OCI-LY3 (cell line): ENCODE results near the gene NAA60.

Experiments used
- H2AFZ ChIP-seq: fragments of 200-600, 300-600 bp; shearing (Covaris generic); 2 replicates; pipeline ENCODE4 v1.6.0; 2014; ENCODE audit warnings: antibody characterized with exemption, low read depth, low read length
- H3K27ac ChIP-seq: fragments of 200-600, 300-600 bp; sonication (generic); 2 replicates; pipeline ENCODE4 v1.5.1; 2014; ENCODE audit warnings: mild to moderate bottlenecking, low read length, moderate library complexity, mixed read lengths
- H3K27me3 ChIP-seq: fragments of 200-600, 300-600 bp; sonication (generic); 2 replicates; pipeline ENCODE4 v1.6.1; 2014; ENCODE audit warnings: low read depth, low read length, mixed read lengths
- H3K36me3 ChIP-seq: fragments of 200-600, 300-600 bp; sonication (generic); replicated peaks from 2 replicates; pipeline ENCODE3; 2014; ENCODE audit warnings: low read depth, low read length, mixed read lengths
- H3K4me1 ChIP-seq: fragments of 300-600, 200-600 bp; sonication (generic); 2 replicates; pipeline ENCODE4 v1.6.1; 2014; ENCODE audit warnings: low read length, mixed read lengths
- H3K4me2 ChIP-seq: fragments of 200-600, 300-600 bp; sonication (generic); 2 replicates; pipeline ENCODE4 v1.6.1; 2014; ENCODE audit warnings: low read length, mixed read lengths
- H3K4me3 ChIP-seq: fragments of 300-600, 200-600 bp; sonication (generic); 2 replicates; pipeline ENCODE4 v1.5.1; 2014; ENCODE audit warnings: antibody characterized with exemption, mild to moderate bottlenecking, low read length, moderate library complexity
- H3K79me2 ChIP-seq: fragments of 300-600, 200-600 bp; shearing (Covaris generic); 2 replicates; pipeline ENCODE4 v1.6.1; 2014; ENCODE audit warnings: mild to moderate bottlenecking, low read length, mixed read lengths
- H3K9ac ChIP-seq: fragments of 300-600, 200-600 bp; shearing (Covaris generic); 2 replicates; pipeline ENCODE4 v1.6.0; 2014; ENCODE audit warnings: mild to moderate bottlenecking, low read length, moderate library complexity
- H3K9me3 ChIP-seq: fragments of 200-600, 300-600 bp; shearing (Covaris generic); 2 replicates; pipeline ENCODE4 v1.6.1; 2014; ENCODE audit warnings: low read length, mixed read lengths; ENCODE audit not compliant: insufficient read depth
- H4K20me1 ChIP-seq: fragments of 200-600, 300-600 bp; sonication (generic); 2 replicates; pipeline ENCODE4 v1.6.1; 2016; ENCODE audit warnings: low read length, mixed read lengths; ENCODE audit not compliant: insufficient read depth
- EZH2phosphoT487 ChIP-seq: fragments of 200-600 bp; shearing (Covaris generic); IDR thresholded peaks from 2 replicates; pipeline ENCODE4 v1.6.1; 2018; ENCODE audit warnings: antibody characterized with exemption, mixed run types, low read depth
- TF ChIP-seq, protein P1 (sequence below): fragments of 200-600, 300-600 bp; sonication (generic); IDR thresholded peaks from 2 replicates; pipeline ENCODE4 v1.5.1; 2014; ENCODE audit warnings: antibody characterized with exemption, low read length, low read depth

NAA60 gene

DNA sequence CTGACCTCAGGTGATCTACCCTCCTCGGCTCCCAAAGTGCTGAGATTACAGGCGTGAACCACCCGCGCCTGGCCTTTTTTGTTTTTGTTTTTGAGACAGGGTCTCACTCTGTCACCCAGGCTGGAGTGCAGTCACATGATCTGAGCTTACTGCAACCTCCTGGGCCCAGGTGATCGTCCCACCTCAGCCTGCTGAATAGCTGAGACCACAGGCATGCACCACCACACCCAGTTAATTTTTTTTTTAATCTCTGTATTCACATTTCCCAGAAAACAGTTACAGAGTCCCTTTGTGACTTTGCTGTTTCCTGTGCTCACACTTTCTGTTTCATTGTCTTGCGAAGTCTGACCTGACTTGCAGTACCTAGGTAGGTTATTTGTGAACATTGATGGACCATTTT, 60.0 kb downstream of the NAA60 start:
- peaks cover 7% of the 10 kb centered on the region for H3K4me1 ChIP-seq
- peaks cover 13% of the 10 kb centered on the region for H3K79me2 ChIP-seq
- H3K9ac ChIP-seq, result no peak overlapping the region
- no peak overlapping the region for H3K4me2 ChIP-seq
- peaks cover 4% of the 10 kb centered on the region for H3K36me3 ChIP-seq
- H3K27me3 ChIP-seq, result no peaks in the 10 kb centered on the region
- TF ChIP-seq, protein P1, sequence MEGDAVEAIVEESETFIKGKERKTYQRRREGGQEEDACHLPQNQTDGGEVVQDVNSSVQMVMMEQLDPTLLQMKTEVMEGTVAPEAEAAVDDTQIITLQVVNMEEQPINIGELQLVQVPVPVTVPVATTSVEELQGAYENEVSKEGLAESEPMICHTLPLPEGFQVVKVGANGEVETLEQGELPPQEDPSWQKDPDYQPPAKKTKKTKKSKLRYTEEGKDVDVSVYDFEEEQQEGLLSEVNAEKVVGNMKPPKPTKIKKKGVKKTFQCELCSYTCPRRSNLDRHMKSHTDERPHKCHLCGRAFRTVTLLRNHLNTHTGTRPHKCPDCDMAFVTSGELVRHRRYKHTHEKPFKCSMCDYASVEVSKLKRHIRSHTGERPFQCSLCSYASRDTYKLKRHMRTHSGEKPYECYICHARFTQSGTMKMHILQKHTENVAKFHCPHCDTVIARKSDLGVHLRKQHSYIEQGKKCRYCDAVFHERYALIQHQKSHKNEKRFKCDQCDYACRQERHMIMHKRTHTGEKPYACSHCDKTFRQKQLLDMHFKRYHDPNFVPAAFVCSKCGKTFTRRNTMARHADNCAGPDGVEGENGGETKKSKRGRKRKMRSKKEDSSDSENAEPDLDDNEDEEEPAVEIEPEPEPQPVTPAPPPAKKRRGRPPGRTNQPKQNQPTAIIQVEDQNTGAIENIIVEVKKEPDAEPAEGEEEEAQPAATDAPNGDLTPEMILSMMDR, result no peak
- no peak for TF ChIP-seq EZH2phosphoT487
- no peaks in the 10 kb centered on the region for H3K9me3 ChIP-seq
- H3K4me3 ChIP-seq, result no peak overlapping the region
- H3K27ac ChIP-seq, result no peak overlapping the region
- H4K20me1 ChIP-seq, result no peaks in the 10 kb centered on the region
- H2AFZ ChIP-seq, result no peak overlapping the region

DNA sequence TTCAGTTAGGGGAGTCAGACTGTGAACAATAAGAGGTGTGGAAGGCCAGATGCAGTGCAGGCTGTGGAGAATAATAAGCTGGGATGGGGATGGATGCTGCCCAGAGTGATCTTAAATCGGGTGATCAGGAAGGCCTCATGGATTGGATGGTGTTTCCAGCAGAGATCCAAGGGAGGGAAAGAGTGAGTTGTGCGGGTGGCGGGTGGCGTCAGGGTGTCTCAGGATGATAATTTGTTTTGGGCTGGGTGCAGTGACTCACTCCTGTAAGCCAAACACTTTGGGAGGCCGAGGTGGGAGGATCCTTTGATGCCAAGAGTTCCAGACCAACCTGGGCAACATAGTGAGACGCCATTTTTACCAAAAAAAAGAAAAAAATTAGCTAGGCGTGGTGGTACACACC, 65.3 kb downstream of the NAA60 start:
- peaks cover 13% of the 10 kb centered on the region for H3K36me3 ChIP-seq

DNA sequence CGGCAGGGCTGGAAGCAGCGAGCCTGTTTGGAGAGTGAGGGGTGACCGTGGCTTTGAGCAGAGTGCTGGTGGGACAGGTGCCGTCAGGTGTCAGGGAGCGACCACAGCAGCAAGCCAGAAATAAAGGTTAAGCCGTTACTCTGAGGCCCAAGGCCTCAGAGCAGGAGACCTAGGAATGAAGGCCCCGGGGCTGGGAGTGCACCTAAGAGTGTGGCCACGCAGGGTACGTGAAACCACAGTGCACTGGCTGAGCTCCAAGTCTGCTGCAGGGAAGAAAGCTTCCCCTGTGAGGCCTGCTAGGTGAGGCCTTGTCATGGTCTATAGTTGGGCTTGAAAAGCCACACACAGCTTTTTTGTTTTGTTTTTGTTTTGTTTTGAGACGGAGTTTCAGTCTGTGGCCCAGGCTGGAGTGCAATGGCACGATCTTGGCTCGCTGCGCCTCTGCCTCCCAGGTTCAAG, 66.0 kb downstream of the NAA60 start:
- H3K27ac ChIP-seq, result no peak overlapping the region
- H3K79me2 ChIP-seq, result no peaks in the 10 kb centered on the region
- TF ChIP-seq, protein P1, result no peak
- TF ChIP-seq EZH2phosphoT487, result no peak
- no peaks in the 10 kb centered on the region for H3K4me1 ChIP-seq
- peaks cover 18% of the 10 kb centered on the region for H3K36me3 ChIP-seq
- H3K9ac ChIP-seq, result no peak overlapping the region
- H3K4me2 ChIP-seq, result no peak overlapping the region
- H3K9me3 ChIP-seq, result no peaks in the 10 kb centered on the region
- H3K27me3 ChIP-seq, result no peaks in the 10 kb centered on the region
- no peak overlapping the region for H2AFZ ChIP-seq
- H4K20me1 ChIP-seq, result no peaks in the 10 kb centered on the region
- no peak overlapping the region for H3K4me3 ChIP-seq

More for the DNA sequence above, 65.3 kb downstream of the NAA60 start:
- Histone ChIP-seq H3K9me3 (no peaks in the 10 kb centered on the region), H2AFZ (no peak overlapping the region), H3K4me3 (no peak overlapping the region), H3K27me3 (no peaks in the 10 kb centered on the region), H3K4me2 (no peak overlapping the region), H3K27ac (no peak overlapping the region), H3K9ac (no peak overlapping the region), H3K79me2 (no peaks in the 10 kb centered on the region), H3K4me1 (no peaks in the 10 kb centered on the region), H4K20me1 (no peaks in the 10 kb centered on the region)
- TF ChIP-seq, protein P1, result no peak
- TF ChIP-seq EZH2phosphoT487, result no peak

DNA sequence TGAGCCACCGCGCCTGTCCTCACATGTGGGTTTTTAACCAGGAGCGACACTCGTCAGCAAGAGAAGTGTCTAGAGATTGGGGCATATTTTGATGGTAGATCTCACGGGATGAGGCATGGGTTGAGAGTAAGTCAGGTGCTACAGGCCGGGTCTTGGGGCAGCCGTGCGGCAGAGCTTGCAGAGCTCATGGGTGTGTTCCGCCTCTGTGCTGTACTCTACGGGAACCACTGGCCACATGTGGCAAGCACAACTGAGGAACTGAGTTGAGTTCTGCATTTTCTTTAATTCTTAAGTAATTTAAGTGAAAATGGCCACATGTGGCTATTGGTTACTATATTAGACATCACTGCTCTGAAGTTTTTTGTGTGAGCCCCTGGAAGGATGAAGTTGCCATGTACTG, 66.9 kb downstream of the NAA60 start:
- no peak for TF ChIP-seq EZH2phosphoT487
- TF ChIP-seq, protein P1, result no peak
- Histone ChIP-seq H2AFZ (no peak overlapping the region), H3K36me3 (peaks cover 18% of the 10 kb centered on the region), H3K4me3 (no peak overlapping the region), H3K27me3 (no peaks in the 10 kb centered on the region), H3K4me2 (no peak overlapping the region), H3K27ac (no peak overlapping the region), H3K4me1 (no peaks in the 10 kb centered on the region), H3K79me2 (no peaks in the 10 kb centered on the region), H4K20me1 (no peaks in the 10 kb centered on the region), H3K9me3 (no peaks in the 10 kb centered on the region), H3K9ac (no peak overlapping the region)
